Activated CD4-positive, alpha-beta T cell treated with anti-CD3 and anti-CD28 coated beads, Interleukin-2, amount 50 U/mL, for 16 hours (primary cell): ENCODE measurements around the gene EIF4E3.

Experiments
- DNase-seq: peaks from one replicate; pipeline ENCODE4 v3.0.0-alpha.2; 2020

The EIF4E3 gene

GRCh38 chr3:71685686-71686085 lies 39.5 kb downstream of the EIF4E3 start:
- no peak for DNase-seq

- no peak for DNase-seq
Observed at GRCh38 chr3:71684757-71685386, 40.3 kb downstream of the EIF4E3 start.

GRCh38 chr3:71684046-71684756 lies 41.0 kb downstream of the EIF4E3 start:
- DNase-seq, result no peak

- DNase-seq, result peak; percentile 41
Observed at GRCh38 chr3:71681224-71681668, 44.0 kb downstream of the EIF4E3 start.

- no peak for DNase-seq
Observed at GRCh38 chr3:71680603-71681002, 44.6 kb downstream of the EIF4E3 start.

GRCh38 chr3:71676931-71677330 lies 48.3 kb downstream of the EIF4E3 start:
- DNase-seq, result no peak

- DNase-seq, result no peak
Observed at GRCh38 chr3:71673486-71673885, 51.7 kb downstream of the EIF4E3 start.

- DNase-seq, result no peak
Observed at GRCh38 chr3:71672807-71673206, 52.4 kb downstream of the EIF4E3 start.

- no peak for DNase-seq
Observed at GRCh38 chr3:71672340-71672739, 52.9 kb downstream of the EIF4E3 start.

- DNase-seq, result no peak
Observed at GRCh38 chr3:71671216-71671845, 53.9 kb downstream of the EIF4E3 start.

- DNase-seq, result no peak
Observed at GRCh38 chr3:71662568-71662967, 62.6 kb downstream of the EIF4E3 start.

GRCh38 chr3:71662056-71662455 lies 63.1 kb downstream of the EIF4E3 start:
- no peak for DNase-seq

GRCh38 chr3:71659864-71660591 lies 65.2 kb downstream of the EIF4E3 start:
- DNase-seq, result no peak

GRCh38 chr3:71657831-71658530 lies 67.2 kb downstream of the EIF4E3 start:
- no peak for DNase-seq

GRCh38 chr3:71655061-71655460 lies 70.1 kb downstream of the EIF4E3 start:
- no peak for DNase-seq

GRCh38 chr3:71653414-71653807 lies 71.8 kb downstream of the EIF4E3 start:
- DNase-seq, result no peak

GRCh38 chr3:71652781-71653413 lies 72.3 kb downstream of the EIF4E3 start:
- peak; percentile 32 for DNase-seq

GRCh38 chr3:71651625-71652024 lies 73.6 kb downstream of the EIF4E3 start:
- DNase-seq, result no peak

- DNase-seq, result no peak
Observed at GRCh38 chr3:71650372-71650771, 74.8 kb downstream of the EIF4E3 start.

GRCh38 chr3:71649757-71650156 lies 75.4 kb downstream of the EIF4E3 start:
- no peak for DNase-seq

- no peak for DNase-seq
Observed at GRCh38 chr3:71647751-71648150, 77.5 kb downstream of the EIF4E3 start.

- DNase-seq, result no peak
Observed at GRCh38 chr3:71646971-71647370, 78.2 kb downstream of the EIF4E3 start.
